ENCODE measurements around the gene GALNT12.

Gene GALNT12

GRCh38 chr9:98882569-98882923 is 75.1 kb downstream of the GALNT12 start:
- DNase-seq, result no peak

DNA sequence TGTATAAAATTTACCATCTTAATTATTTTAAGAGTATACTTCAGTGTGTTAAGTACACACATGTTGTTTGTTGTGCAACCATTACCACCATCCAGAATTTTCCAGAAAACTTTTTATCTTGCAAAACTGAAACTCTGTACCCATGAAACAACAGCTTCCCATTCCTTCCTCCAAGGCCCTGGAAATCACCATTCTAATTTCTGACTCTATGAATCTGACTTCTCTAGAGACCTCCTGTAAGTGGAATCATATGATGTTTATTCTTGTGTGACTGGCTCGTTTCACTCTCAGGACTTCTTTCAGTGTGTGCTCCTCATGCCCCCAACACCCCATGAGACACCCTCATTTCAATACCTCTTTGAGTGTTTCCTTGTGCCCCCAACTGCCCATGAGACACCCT is 75.8 kb downstream of the GALNT12 start:
- DNase-seq, result no peak

DNA sequence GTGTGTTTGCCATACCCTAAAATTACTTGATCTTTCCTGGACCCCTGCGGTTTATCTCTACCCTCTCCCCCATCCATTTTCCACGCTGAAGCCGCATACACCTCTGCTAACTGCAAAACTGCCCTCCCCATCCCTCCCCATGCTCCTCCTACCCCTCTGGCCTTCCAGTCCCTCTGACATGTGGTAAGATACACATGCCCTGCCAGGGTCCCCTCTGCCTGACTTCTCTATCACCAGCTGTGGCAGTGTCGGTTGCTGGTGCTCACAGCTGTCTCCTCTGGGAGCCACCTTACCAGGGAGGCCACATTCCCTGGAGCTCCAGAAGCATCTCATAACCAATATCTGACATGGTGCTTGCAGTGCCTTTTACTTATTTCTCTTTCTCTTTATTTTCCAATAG is 77.4 kb downstream of the GALNT12 start:
- no peak for DNase-seq

GRCh38 chr9:98885575-98886295 is 78.3 kb downstream of the GALNT12 start:
- no peak for DNase-seq

DNA sequence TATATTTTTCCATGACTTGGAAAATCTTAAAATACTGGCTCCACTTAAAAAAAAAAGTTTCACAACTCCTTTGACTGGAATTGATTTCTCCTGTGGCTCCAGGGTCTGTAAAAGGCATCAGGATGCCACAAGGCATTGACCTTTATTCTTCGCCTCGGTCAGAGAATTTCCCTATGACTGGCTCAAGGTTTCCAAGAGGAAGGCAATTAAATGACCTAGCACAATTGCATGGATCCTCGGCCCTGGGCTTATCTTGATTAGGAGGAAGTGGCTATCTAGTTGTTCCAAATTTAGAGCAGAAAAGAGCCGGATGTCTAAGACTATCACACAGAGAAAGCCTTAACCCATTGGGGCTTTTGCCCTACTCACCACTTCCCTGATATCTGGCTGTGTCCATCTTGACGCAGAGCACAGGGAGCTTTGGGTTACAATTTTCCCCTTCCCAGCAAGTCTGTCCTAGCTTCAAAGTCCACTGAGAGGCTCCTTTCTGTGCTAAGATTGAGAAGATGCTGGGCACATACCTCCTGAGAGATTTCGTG is 79.3 kb downstream of the GALNT12 start:
- DNase-seq, result no peak

- no peak for DNase-seq
These were observed 80.5 kb downstream of the GALNT12 start for GRCh38 chr9:98887918-98888510.

GRCh38 chr9:98888801-98889421 is 81.4 kb downstream of the GALNT12 start:
- no peak for DNase-seq

- no peak for DNase-seq
These were observed 82.8 kb downstream of the GALNT12 start for GRCh38 chr9:98890256-98890655.

DNA sequence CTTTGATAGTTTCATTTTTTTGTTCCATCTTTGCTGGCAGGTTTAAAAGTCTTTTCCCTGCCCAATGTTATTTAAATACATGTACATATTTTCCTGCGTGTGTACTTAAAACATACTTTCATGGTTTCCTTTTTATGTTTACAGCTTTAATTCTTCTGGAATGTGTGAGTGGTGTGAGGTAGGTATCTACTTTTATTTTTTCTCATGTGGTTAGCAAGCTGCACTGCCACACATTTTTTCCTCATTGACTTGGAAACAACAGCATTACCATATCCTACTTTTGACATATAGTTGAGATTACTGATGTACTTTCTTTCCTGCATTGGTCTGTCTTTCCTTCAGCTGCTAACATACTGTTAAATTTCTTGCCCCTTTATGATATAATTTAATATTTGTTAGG is 84.8 kb downstream of the GALNT12 start:
- DNase-seq, result no peak

- no peak for DNase-seq
These were observed 85.2 kb downstream of the GALNT12 start for GRCh38 chr9:98892690-98893089.

DNA sequence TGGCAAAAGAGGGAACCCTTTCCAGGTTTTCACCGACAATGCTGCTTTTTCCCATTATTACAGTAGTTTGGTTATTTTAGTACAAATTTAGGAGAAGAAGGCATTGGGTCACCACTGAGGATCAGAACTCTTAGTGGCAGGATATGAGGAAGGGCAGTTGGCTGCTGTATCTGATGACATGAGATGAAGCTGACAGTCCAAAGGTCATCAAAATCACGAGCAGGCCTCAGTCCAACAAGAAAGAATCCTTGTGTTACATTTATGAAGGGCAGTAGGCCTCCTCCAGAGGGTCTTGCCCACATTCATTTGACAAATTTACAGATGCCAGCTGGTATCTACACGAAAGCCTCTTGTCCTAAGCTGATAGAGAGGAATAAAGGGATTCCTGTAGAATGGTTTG is 86.7 kb downstream of the GALNT12 start:
- DNase-seq, result no peak

- no peak for DNase-seq
These were observed 87.3 kb downstream of the GALNT12 start for GRCh38 chr9:98894761-98895160.

GRCh38 chr9:98896632-98897031 is 89.2 kb downstream of the GALNT12 start:
- no peak for DNase-seq

DNA sequence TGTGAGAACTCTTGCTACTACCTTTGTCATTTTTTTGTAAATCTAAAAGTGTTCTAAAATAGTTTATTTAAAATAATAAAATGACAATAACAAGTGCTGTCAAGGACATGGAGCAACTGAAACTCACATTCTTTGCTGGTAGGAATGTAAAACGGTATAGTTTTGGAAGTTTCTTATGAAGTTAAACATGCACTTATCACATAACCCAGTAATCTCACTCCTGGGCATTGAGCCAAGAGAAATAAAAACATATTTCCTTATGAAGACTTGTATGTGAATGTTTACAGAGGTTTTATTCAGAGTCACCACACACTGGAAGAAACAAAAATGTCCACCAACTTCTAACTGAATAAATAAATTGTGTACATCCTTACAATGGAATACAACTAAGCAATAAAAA is 90.3 kb downstream of the GALNT12 start:
- no peak for DNase-seq

DNA sequence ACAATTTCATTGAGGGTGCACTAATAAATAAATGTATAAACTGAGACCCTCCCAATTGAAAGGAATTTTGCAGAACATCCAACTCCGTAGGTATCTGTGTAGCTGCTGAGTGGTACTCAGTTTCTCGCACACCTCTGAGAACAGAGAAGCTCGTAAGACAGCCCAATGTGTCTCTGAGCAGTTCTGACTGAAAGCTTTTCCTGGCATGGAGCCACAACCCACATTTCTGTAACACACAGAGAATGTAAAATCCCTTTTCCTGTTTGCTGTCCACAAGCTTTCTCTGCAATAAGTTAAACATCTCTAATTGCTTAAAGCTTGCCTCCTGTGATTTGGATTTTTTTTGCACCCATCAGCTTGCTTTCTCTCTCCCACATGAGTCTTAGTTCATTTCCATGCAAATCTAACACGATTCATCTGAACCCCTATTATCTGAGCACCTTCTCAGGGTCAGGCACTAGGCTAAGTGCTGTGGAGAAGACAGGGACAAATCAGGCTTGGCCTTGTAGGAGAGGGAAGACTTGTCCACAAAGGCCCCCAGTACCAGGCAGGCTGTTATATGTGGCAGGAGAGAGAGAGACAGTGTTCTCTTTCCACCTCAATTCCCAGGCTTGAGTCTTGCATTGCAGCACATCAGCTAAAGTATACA is 92.1 kb downstream of the GALNT12 start:
- DNase-seq, result no peak

Measured in CD4-positive, alpha-beta T cell treated with Interleukin-4 for 1 hour (primary cell).